ENCODE data around the gene PGM1. TPM values are rescaled to one million over a fixed set of nuclear protein-coding genes. Genes with fewer than 3 reads are reported as not detected.

PGM1 gene
- total and polyA plus RNA-seq, 10 of the 15 experiments (the other 5 are each of a cell fraction or from before 2014, with no cell fraction given), result 22.5 to 72.6 (median 50.8) TPM

DNA sequence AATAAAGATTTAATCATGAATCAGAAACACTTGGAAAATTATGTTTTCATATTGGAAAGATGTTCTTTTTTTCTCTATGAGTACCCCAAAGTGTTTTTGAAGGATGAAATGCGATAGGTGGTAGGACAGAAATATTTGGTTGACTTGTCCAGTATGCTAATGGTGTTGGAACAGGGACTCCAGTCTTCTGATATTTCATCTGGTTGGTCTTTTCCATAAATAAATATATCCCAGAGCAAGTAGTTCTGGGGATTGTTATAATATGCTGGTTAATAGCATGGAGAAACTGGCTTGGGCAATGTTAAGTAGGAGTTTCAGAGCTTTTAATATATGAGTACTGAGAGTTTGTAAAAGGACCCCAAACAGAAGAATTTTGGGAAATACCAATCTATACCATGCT is 8.7 kb downstream of the PGM1 start (continued):
- TF ChIP-seq, protein P1, sequence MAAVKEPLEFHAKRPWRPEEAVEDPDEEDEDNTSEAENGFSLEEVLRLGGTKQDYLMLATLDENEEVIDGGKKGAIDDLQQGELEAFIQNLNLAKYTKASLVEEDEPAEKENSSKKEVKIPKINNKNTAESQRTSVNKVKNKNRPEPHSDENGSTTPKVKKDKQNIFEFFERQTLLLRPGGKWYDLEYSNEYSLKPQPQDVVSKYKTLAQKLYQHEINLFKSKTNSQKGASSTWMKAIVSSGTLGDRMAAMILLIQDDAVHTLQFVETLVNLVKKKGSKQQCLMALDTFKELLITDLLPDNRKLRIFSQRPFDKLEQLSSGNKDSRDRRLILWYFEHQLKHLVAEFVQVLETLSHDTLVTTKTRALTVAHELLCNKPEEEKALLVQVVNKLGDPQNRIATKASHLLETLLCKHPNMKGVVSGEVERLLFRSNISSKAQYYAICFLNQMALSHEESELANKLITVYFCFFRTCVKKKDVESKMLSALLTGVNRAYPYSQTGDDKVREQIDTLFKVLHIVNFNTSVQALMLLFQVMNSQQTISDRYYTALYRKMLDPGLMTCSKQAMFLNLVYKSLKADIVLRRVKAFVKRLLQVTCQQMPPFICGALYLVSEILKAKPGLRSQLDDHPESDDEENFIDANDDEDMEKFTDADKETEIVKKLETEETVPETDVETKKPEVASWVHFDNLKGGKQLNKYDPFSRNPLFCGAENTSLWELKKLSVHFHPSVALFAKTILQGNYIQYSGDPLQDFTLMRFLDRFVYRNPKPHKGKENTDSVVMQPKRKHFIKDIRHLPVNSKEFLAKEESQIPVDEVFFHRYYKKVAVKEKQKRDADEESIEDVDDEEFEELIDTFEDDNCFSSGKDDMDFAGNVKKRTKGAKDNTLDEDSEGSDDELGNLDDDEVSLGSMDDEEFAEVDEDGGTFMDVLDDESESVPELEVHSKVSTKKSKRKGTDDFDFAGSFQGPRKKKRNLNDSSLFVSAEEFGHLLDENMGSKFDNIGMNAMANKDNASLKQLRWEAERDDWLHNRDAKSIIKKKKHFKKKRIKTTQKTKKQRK (IDR thresholded peaks at IDR 0.05; ENCODE audit: low read depth, low read length), result no peak
- TF ChIP-seq BMI1 (IDR thresholded peaks at IDR 0.05; ENCODE audit: borderline replicate concordance), result no peak
- TF ChIP-seq, protein P2, sequence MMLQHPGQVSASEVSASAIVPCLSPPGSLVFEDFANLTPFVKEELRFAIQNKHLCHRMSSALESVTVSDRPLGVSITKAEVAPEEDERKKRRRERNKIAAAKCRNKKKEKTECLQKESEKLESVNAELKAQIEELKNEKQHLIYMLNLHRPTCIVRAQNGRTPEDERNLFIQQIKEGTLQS (IDR thresholded peaks at IDR 0.05; ENCODE audit: borderline replicate concordance, extremely low read depth, low read depth, low read length), result no peak

DNA sequence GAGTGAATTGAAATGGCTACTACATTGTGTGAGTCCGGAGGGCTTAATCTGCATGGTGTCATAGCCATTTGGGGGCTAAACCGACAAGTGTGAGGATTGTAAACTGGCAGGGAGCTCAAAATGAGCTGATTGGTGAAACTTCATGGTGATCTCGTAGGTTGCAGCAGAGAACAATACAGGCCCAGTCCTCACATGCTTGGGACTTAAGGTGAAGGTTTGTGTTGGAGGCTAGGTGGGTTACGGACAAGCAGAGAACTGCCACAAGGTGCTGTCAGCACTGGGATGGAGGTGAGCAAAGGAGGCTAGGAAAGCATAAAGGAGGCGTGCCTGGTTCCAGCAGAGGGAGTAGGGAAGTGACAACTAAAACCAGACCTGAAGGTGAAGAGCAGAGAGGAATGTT is 9.4 kb downstream of the PGM1 start:
- DNase-seq (ENCODE audit: low read depth, low spot score), result no peak
- Histone ChIP-seq H3K79me2 (ENCODE audit: control insufficient read depth, insufficient read depth, low read length) (peaks cover 3% of the 10 kb centered on the region; the same call in 1 of the 2 replicates), H2AFZ (ENCODE audit: control insufficient read depth, low read depth, low read length) (no peak overlapping the region), H3K4me1 (ENCODE audit: control insufficient read depth, insufficient read depth, low read length) (no peaks in the 10 kb centered on the region), H3K27ac (ENCODE audit: control insufficient read depth, insufficient read depth) (no peak overlapping the region), H3K27me3 (replicated peaks in 1 of 2; ENCODE audit: control insufficient read depth in 2 of 2, insufficient read depth in 2 of 2, low read length in 1 of 2) (no peaks in the 10 kb centered on the region), H3K4me2 (ENCODE audit: control insufficient read depth, insufficient read depth) (no peak overlapping the region), H4K20me1 (ENCODE audit: control insufficient read depth, insufficient read depth) (no peaks in the 10 kb centered on the region; the same call in 1 of the 2 replicates), H3K4me3 (no peak overlapping the region), H3K9me3 (replicated peaks; ENCODE audit: control insufficient read depth, insufficient read depth, low read length) (no peaks in the 10 kb centered on the region), H3K9ac (ENCODE audit: control insufficient read depth, insufficient read depth, low read length) (no peak overlapping the region), H3K36me3 (ENCODE audit: control insufficient read depth in 2 of 2, insufficient read depth in 2 of 2, low read length in 1 of 2) (peaks cover 0 to 5% of the 10 kb centered on the region in 2 experiments; a peak in 1 of 4 replicates)
- ChIA-PET SMC1A (ENCODE audit: uncharacterized antibody, unreplicated experiment) (interaction anchor here (1.1 kb wide), 1 partner anchor 89 kb away, joined by 3 read pairs; no protein-coding TSS in a partner anchor), CTCF (interaction anchor here (0.5 to 1.5 kb wide), 2 partner anchors 39 to 44 kb away, joined by 3 read pairs; no protein-coding TSS in a partner anchor), RAD21 (ENCODE audit: unreplicated experiment) (no interaction called here), POLR2A (interaction anchor here (0.6 kb wide), 1 partner anchor 1162 kb away, joined by 3 read pairs; no protein-coding TSS in a partner anchor)
- in situ Hi-C loops (cut with MboI) (no loop called here), intact Hi-C loops (cut with micrococcal nuclease; ENCODE audit: unreplicated experiment) (no loop called here)
- no peak for ATAC-seq
- FAIRE-seq, result no peak
- WGBS (ENCODE audit: insufficient coverage, insufficient replicate concordance, low lambda C conversion rate, missing lambda C conversion rate), result 91% methylated on average over 5 of the region's 5 CpGs
- no TSS peak for BruUV-seq (replicated peaks)
- TF ChIP-seq, protein P3, sequence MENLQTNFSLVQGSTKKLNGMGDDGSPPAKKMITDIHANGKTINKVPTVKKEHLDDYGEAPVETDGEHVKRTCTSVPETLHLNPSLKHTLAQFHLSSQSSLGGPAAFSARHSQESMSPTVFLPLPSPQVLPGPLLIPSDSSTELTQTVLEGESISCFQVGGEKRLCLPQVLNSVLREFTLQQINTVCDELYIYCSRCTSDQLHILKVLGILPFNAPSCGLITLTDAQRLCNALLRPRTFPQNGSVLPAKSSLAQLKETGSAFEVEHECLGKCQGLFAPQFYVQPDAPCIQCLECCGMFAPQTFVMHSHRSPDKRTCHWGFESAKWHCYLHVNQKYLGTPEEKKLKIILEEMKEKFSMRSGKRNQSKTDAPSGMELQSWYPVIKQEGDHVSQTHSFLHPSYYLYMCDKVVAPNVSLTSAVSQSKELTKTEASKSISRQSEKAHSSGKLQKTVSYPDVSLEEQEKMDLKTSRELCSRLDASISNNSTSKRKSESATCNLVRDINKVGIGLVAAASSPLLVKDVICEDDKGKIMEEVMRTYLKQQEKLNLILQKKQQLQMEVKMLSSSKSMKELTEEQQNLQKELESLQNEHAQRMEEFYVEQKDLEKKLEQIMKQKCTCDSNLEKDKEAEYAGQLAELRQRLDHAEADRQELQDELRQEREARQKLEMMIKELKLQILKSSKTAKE (IDR thresholded peaks at IDR 0.05; ENCODE audit: low read depth, poor library complexity, severe bottlenecking), result no peak
- TF ChIP-seq, protein P4, sequence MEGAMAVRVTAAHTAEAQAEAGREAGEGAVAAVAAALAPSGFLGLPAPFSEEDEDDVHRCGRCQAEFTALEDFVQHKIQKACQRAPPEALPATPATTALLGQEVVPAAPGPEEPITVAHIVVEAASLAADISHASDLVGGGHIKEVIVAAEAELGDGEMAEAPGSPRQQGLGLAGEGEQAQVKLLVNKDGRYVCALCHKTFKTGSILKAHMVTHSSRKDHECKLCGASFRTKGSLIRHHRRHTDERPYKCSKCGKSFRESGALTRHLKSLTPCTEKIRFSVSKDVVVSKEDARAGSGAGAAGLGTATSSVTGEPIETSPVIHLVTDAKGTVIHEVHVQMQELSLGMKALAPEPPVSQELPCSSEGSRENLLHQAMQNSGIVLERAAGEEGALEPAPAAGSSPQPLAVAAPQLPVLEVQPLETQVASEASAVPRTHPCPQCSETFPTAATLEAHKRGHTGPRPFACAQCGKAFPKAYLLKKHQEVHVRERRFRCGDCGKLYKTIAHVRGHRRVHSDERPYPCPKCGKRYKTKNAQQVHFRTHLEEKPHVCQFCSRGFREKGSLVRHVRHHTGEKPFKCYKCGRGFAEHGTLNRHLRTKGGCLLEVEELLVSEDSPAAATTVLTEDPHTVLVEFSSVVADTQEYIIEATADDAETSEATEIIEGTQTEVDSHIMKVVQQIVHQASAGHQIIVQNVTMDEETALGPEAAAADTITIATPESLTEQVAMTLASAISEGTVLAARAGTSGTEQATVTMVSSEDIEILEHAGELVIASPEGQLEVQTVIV (IDR thresholded peaks at IDR 0.05; ENCODE audit: borderline replicate concordance, partially characterized antibody), result no peak
- TF ChIP-seq, protein P5, sequence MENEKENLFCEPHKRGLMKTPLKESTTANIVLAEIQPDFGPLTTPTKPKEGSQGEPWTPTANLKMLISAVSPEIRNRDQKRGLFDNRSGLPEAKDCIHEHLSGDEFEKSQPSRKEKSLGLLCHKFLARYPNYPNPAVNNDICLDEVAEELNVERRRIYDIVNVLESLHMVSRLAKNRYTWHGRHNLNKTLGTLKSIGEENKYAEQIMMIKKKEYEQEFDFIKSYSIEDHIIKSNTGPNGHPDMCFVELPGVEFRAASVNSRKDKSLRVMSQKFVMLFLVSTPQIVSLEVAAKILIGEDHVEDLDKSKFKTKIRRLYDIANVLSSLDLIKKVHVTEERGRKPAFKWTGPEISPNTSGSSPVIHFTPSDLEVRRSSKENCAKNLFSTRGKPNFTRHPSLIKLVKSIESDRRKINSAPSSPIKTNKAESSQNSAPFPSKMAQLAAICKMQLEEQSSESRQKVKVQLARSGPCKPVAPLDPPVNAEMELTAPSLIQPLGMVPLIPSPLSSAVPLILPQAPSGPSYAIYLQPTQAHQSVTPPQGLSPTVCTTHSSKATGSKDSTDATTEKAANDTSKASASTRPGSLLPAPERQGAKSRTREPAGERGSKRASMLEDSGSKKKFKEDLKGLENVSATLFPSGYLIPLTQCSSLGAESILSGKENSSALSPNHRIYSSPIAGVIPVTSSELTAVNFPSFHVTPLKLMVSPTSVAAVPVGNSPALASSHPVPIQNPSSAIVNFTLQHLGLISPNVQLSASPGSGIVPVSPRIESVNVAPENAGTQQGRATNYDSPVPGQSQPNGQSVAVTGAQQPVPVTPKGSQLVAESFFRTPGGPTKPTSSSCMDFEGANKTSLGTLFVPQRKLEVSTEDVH (IDR thresholded peaks at IDR 0.05; ENCODE audit: low read depth, partially characterized antibody), result no peak
- TF ChIP-seq, protein P6, sequence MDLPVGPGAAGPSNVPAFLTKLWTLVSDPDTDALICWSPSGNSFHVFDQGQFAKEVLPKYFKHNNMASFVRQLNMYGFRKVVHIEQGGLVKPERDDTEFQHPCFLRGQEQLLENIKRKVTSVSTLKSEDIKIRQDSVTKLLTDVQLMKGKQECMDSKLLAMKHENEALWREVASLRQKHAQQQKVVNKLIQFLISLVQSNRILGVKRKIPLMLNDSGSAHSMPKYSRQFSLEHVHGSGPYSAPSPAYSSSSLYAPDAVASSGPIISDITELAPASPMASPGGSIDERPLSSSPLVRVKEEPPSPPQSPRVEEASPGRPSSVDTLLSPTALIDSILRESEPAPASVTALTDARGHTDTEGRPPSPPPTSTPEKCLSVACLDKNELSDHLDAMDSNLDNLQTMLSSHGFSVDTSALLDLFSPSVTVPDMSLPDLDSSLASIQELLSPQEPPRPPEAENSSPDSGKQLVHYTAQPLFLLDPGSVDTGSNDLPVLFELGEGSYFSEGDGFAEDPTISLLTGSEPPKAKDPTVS (IDR thresholded peaks at IDR 0.05; ENCODE audit: low read depth, low read length), result no peak

All from GM12878 (cell line).